K562 (cell line): ENCODE data around the gene TMEM234. TPM values are rescaled to one million over a fixed set of nuclear protein-coding genes. Genes with fewer than 3 reads are reported as not detected.

ENCODE experiments used
- ARID4B ChIP-seq: sonication (generic); formaldehyde crosslinking; IDR thresholded peaks from 2 replicates; pipeline ENCODE4 v1.8.0; 2022; ENCODE audit warnings: mild to moderate bottlenecking, missing genetic modification reagents
- ELK3 ChIP-seq: fragments of 450-650 bp; formaldehyde crosslinking; IDR thresholded peaks from 2 replicates; pipeline ENCODE4 v1.4.0; 2020; ENCODE audit warnings: mild to moderate bottlenecking
- HDAC8 ChIP-seq: fragments of 450-650 bp; IDR thresholded peaks from 2 replicates; pipeline ENCODE4 v1.6.1; 2016; ENCODE audit warnings: mild to moderate bottlenecking, missing genetic modification characterization, moderate library complexity, missing compliant biosample characterization
- HNRNPLL ChIP-seq: fragments of 200-400 bp; formaldehyde crosslinking; IDR thresholded peaks from 2 replicates; pipeline ENCODE4 v1.6.1; 2017; ENCODE audit warnings: low read length, low read depth, mild to moderate bottlenecking; ENCODE audit not compliant: poor library complexity, severe bottlenecking
- IRF1 ChIP-seq: sonication (generic); formaldehyde crosslinking; IDR thresholded peaks from 2 replicates; pipeline ENCODE4 v1.8.0; 2022; ENCODE audit warnings: missing genetic modification reagents, mild to moderate bottlenecking, borderline replicate concordance
- LARP7 ChIP-seq: fragments of 450-650 bp; IDR thresholded peaks from 2 replicates; pipeline ENCODE4 v1.6.1; 2016
- MBD1 ChIP-seq: fragments of 250-450 bp; sonication (Bioruptor Pico); IDR thresholded peaks from 2 replicates; pipeline ENCODE4 v1.8.0; 2022; ENCODE audit warnings: inconsistent platforms
- NFIX ChIP-seq: fragments of 250-450 bp; sonication (Bioruptor Pico); IDR thresholded peaks from 2 replicates; pipeline ENCODE4 v1.4.0; 2020; ENCODE audit warnings: low read depth, mild to moderate bottlenecking, moderate library complexity
- POLR2AphosphoS5 ChIP-seq: IDR thresholded peaks from 2 replicates; pipeline ENCODE4 v1.6.1; 2011; ENCODE audit warnings: mild to moderate bottlenecking, low read depth, low read length, moderate library complexity; ENCODE audit not compliant: control insufficient read depth, insufficient read depth
- PURB ChIP-seq: sonication (generic); formaldehyde crosslinking; IDR thresholded peaks from 2 replicates; pipeline ENCODE4 v1.9.0; 2021; ENCODE audit warnings: low read depth, mild to moderate bottlenecking, missing genetic modification reagents
- SAFB2 ChIP-seq: fragments of 200-400 bp; formaldehyde crosslinking; IDR thresholded peaks from 2 replicates; pipeline ENCODE4 v1.6.1; 2018; ENCODE audit warnings: borderline replicate concordance, low read length, low read depth, moderate library complexity; ENCODE audit not compliant: severe bottlenecking
- SMARCA4 ChIP-seq: fragments of 450-650 bp; IDR thresholded peaks from 2 replicates; pipeline ENCODE4 v1.6.1; 2016
- USF2 ChIP-seq: sonication (generic); formaldehyde crosslinking; IDR thresholded peaks from 2 replicates; pipeline ENCODE4 v1.5.0; 2020; ENCODE audit warnings: missing genetic modification reagents
- ZNF263 ChIP-seq: sonication (generic); formaldehyde crosslinking; IDR thresholded peaks from 2 replicates; pipeline ENCODE4 v1.8.0; 2022; ENCODE audit warnings: mild to moderate bottlenecking, missing genetic modification reagents, borderline replicate concordance
- ZNF583 ChIP-seq: fragments of 250-450 bp; sonication (Bioruptor Pico); IDR thresholded peaks from 2 replicates; pipeline ENCODE4 v1.4.0; 2020
- ZNF79 ChIP-seq: fragments of 250-450 bp; sonication (Bioruptor Pico); IDR thresholded peaks from 2 replicates; pipeline ENCODE4 v1.4.0; 2020; ENCODE audit warnings: low read depth, mild to moderate bottlenecking, moderate library complexity
- polyA plus RNA-seq, 8 experiments: library from polyadenylated mRNA; depleted of rRNA in 4 of 8; stranded (reverse) in 5 of 8; unstranded in 3 of 8; fragments of >200 nt; fragmentation: Nextera tagmentation in 2 of 8; fragmentation: Illumina TruSeq in 1 of 8; extraction: Ambion mirVana in 2 of 8; extraction: Trizol in 1 of 8; gene quantifications; 2 replicates each; pipeline versions ENCODE4 v1.2.1 to v1.2.3, GENCODE V29; 2011 to 2014; ENCODE audit warnings: inconsistent platforms in 1 of 8, missing spikeins in 1 of 8
- total RNA-seq, 7 experiments: library from RNA; depleted of rRNA in 6 of 7; stranded (reverse); fragments of >200 nt in 6 of 7; fragmentation: Illumina TruSeq in 2 of 7; extraction: Trizol in 2 of 7; gene quantifications; 2 replicates each; pipeline versions ENCODE4 v1.2.1 to v1.2.3, GENCODE V29; 2011 to 2021; ENCODE audit warnings: low replicate concordance in 1 of 7

The TMEM234 gene
- total and polyA plus RNA-seq, 9 of the 15 experiments (the other 6 are each of a cell fraction or from before 2014, with no cell fraction given) = 5.0 to 12.9 (median 7.6) TPM

- no peak for TF ChIP-seq ZNF79 (CRISPR knock-in tag)
- no peak for TF ChIP-seq USF2 (CRISPR knock-in tag)
- TF ChIP-seq ZNF263 = no peak
- TF ChIP-seq ZNF583 (CRISPR knock-in tag) = no peak; the same call in 1 of the 2 replicates
- no peak for TF ChIP-seq SAFB2
- TF ChIP-seq POLR2AphosphoS5 = no peak
- TF ChIP-seq LARP7 = 0 out of 2 replicates have a peak, but pooled peaks have one; percentile 20
- no peak for TF ChIP-seq ELK3 (CRISPR knock-in tag)
- peak; percentile 17; the same call in 1 of the 2 replicates for TF ChIP-seq SMARCA4
- TF ChIP-seq NFIX = no peak
- no peak for TF ChIP-seq ARID4B (CRISPR knock-in tag)
- TF ChIP-seq PURB = no peak
- no peak for TF ChIP-seq HDAC8 (tag)
- peak; percentile 11 for TF ChIP-seq HNRNPLL
- no peak for TF ChIP-seq MBD1 (CRISPR knock-in tag)
- TF ChIP-seq IRF1 (CRISPR knock-in tag) = no peak
These were observed 41.7 kb downstream of the TMEM234 start (continued) for GRCh38 chr1:32180186-32181060.
